HG03108 (cell line): ENCODE results near the gene PLVAP.

Experiments used
- ATAC-seq: cut with Tn5 transposase; IDR thresholded peaks from one replicate; pipeline ENCODE4 v1.9.1; 2021; ENCODE audit warnings: moderate library complexity; ENCODE audit not compliant: unreplicated experiment

Gene PLVAP

DNA sequence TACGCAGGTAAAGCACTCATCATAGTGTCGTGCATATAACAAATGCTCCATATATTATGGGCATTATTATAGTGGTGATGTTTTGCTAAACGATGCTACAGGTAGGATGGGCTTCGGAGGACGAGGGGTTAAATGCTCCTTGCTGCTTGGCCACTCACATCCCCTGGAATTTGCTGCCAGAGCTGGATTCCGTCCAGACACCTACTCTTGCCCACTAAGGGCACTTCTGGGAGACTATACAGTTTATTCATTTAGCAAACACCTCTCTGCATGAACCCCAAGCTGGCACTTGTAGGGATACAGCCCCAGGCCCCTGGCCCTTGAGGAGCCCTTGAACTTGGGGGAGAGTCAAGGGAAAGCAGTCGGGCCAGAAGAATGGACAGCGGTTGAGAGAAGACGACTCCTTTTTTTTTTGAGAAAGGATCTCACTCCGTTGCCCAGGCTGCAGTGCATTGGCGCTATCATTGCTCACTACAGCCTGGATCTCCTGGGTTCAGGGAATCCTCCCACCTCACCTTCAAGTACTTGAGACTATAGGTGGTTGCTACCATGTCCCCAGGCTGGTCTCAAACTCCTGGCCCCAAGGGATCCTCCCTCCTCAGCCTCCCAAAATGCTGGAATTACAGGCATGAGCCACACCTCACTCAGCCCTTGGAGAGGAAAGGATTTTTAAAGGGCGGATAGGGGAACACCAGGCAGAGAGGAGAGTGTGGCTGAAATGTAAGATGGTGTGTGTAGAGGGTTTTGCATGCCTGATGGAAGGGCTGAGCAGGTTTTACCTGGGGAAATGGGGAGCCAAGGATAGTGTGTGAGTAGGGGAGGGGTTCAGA lies 72.5 kb downstream of the PLVAP start:
- ATAC-seq: no peak

DNA sequence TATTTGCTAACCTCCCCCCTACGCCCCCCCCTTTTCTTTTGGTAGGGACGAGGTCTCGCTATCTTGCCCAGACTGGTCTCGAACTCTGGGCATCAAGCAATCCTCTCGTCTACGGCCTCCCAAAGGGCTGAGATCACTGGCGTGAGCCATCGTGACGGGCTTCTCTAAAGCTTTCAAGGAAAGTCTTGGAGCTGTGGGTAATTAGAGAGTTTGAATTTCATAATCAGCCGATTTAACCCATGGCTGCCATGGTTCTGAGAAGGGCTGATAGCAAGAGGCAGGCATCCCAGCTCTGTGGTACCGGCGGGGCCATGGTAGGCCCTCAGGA lies 73.2 kb downstream of the PLVAP start:
- no peak for ATAC-seq

GRCh38 chr19:17303167-17303939 lies 73.8 kb downstream of the PLVAP start, which contains the start of gene ABHD8:
TSS of gene ABHD8 (minus strand) at chr19:17303425. CDS start at chr19:17301616, 1,809 bp downstream.
- peak; percentile 55 for ATAC-seq

DNA sequence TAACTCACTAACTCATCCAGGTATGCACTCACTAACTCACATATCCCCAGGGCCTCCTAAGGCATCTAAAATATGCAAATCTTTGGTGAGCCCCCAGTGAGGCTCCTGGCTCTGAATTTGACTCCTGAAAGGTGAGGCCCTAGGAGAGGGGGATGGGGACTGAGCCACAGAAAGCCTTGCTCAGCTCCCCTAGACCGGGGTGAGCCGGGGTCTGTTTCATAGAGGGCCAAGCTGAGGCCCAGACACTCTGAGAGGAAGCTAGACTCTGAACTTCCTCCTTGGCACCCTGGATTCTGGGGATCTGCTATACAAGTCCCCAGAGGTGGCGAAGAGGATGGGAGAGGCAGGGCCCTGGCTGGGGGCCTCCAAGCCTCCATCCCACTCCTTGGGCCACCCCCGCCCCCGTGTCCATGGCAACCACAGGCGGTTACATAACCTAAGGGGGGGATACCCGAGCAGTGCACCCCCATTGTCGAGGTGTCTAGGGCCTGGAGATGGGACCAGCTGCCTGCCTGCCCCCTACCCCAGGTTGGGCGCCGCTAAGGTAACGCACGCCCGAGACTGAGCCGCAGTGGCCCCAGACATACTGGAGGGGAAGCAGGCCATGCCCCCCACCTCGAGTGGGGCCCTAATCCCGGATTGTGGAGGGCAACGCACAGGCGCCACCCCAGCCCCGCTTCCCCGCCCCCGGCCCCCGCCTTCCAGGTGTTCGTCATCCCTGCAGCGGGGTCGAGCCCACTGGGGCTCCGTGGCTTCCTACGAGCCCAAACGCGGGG lies 74.6 kb downstream of the PLVAP start:
- no peak for ATAC-seq
